ENCODE data around the gene KNDC1. TPM values are rescaled to one million over a fixed set of nuclear protein-coding genes. Genes with fewer than 3 reads are reported as not detected.
"Not testable (repeated sequence)": the region's sequence is repeated elsewhere in the genome, so short reads cannot be mapped to it uniquely, and the experiment has no call there.

Gene KNDC1
- total RNA-seq, 6 experiments from 2014 or later, result 0.54 to 11.6 (median 8.2) TPM

- intact Hi-C loops (cut with DNase I), result no loop called here
- H3K4me1 ChIP-seq, result no peaks in the 10 kb centered on the region
- no peak for DNase-seq
- no peaks in the 10 kb centered on the region for H3K9me3 ChIP-seq
- no peaks in the 10 kb centered on the region for H3K36me3 ChIP-seq
- WGBS (ENCODE audit: insufficient coverage, low coverage, low lambda C conversion rate, missing lambda C conversion rate), result 10% methylated on average over 6 of the region's 122 CpGs
- ATAC-seq, result no peak
- peaks cover 0 to 9% of the 10 kb centered on the region in 2 donors for H3K27me3 ChIP-seq
- no peak overlapping the region for H3K27ac ChIP-seq
- no peak overlapping the region for H3K4me3 ChIP-seq
- TF ChIP-seq, protein P1, sequence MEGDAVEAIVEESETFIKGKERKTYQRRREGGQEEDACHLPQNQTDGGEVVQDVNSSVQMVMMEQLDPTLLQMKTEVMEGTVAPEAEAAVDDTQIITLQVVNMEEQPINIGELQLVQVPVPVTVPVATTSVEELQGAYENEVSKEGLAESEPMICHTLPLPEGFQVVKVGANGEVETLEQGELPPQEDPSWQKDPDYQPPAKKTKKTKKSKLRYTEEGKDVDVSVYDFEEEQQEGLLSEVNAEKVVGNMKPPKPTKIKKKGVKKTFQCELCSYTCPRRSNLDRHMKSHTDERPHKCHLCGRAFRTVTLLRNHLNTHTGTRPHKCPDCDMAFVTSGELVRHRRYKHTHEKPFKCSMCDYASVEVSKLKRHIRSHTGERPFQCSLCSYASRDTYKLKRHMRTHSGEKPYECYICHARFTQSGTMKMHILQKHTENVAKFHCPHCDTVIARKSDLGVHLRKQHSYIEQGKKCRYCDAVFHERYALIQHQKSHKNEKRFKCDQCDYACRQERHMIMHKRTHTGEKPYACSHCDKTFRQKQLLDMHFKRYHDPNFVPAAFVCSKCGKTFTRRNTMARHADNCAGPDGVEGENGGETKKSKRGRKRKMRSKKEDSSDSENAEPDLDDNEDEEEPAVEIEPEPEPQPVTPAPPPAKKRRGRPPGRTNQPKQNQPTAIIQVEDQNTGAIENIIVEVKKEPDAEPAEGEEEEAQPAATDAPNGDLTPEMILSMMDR (IDR thresholded peaks at IDR 0.05), result no peak
- no peak for TF ChIP-seq POLR2A (IDR thresholded peaks at IDR 0.05)
Measured at GRCh38 chr10:133230387-133231195, 70.6 kb downstream of the KNDC1 start.

- Histone ChIP-seq H3K27ac (no peak overlapping the region), H3K9me3 (no peaks in the 10 kb centered on the region), H3K4me1 (peaks cover 0 to 3% (median 0%) of the 10 kb centered on the region in 4 donors), H3K4me3 (no peak overlapping the region), H3K36me3 (no peaks in the 10 kb centered on the region), H3K27me3 (peaks cover 0 to 13% of the 10 kb centered on the region in 2 donors)
- DNase-seq, result no peak
- 5% methylated on average over 4 of the region's 44 CpGs for WGBS (ENCODE audit: insufficient coverage, low coverage, low lambda C conversion rate, missing lambda C conversion rate)
- no peak for ATAC-seq
- TF ChIP-seq, protein P1 (IDR thresholded peaks at IDR 0.05), result no peak
- TF ChIP-seq POLR2A (IDR thresholded peaks at IDR 0.05), result no peak
- intact Hi-C loops (cut with DNase I), result no loop called here
Measured at GRCh38 chr10:133231244-133231945, 71.4 kb downstream of the KNDC1 start.

- Histone ChIP-seq H3K36me3 (no peaks in the 10 kb centered on the region), H3K27me3 (peaks cover 0 to 13% of the 10 kb centered on the region in 2 donors), H3K4me3 (no peak overlapping the region), H3K4me1 (peaks cover 0 to 9% (median 0%) of the 10 kb centered on the region in 4 donors), H3K27ac (no peak overlapping the region), H3K9me3 (no peaks in the 10 kb centered on the region)
- ATAC-seq, result no peak
- WGBS (ENCODE audit: insufficient coverage, low coverage, low lambda C conversion rate, missing lambda C conversion rate), result 33% methylated on average over 8 of the region's 11 CpGs
- no peak for DNase-seq
- intact Hi-C loops (cut with DNase I), result no loop called here
- no peak for TF ChIP-seq POLR2A (IDR thresholded peaks at IDR 0.05)
- TF ChIP-seq, protein P1 (IDR thresholded peaks at IDR 0.05), result no peak
Measured at GRCh38 chr10:133231946-133232574, 72.0 kb downstream of the KNDC1 start.

- ATAC-seq; intact Hi-C loops (cut with DNase I); H3K27me3 ChIP-seq; H3K27ac ChIP-seq; DNase-seq; H3K36me3 ChIP-seq; H3K9me3 ChIP-seq; H3K4me1 ChIP-seq; H3K4me3 ChIP-seq: not testable (repeated sequence)
- 35% methylated on average over 10 of the region's 10 CpGs for WGBS (ENCODE audit: insufficient coverage, low coverage, low lambda C conversion rate, missing lambda C conversion rate)
Measured at GRCh38 chr10:133234796-133235195, 74.8 kb downstream of the KNDC1 start.

Measured in right lobe of liver (tissue), 6 donors.